Naive thymus-derived CD4-positive, alpha-beta T cell (primary cell): ENCODE results near the gene MEIOB. TPM values are rescaled to one million over a fixed set of nuclear protein-coding genes. Genes with fewer than 3 reads are reported as not detected.

ENCODE experiments used
- ATAC-seq: fragments of 150-1000 bp; cut with Tn5 transposase; 2 replicates; pipeline ENCODE4 v1.10.0; 2021; ENCODE audit warnings: mild to moderate bottlenecking, moderate library complexity
- CTCF ChIA-PET: fragments of 350-600 bp; sonication (Branson Sonifier 250); formaldehyde crosslinking; loops from one replicate; lab custom pipeline; 2021; ENCODE audit warnings: antibody characterized with exemption; lab: Charles Lee
- POLR2A ChIA-PET: fragments of 350-600 bp; sonication (Branson Sonifier 250); formaldehyde crosslinking; loops from one replicate; lab custom pipeline; 2021; ENCODE audit warnings: antibody characterized with exemption, inconsistent platforms; lab: Charles Lee
- DNase-seq, 9 donors: peaks; one replicate each; pipeline versions ENCODE4 v3.0.0 to v3.0.0-alpha.2; 2020 to 2022; ENCODE audit warnings: mixed read lengths in 1 of 9
- H3K27ac ChIP-seq: one replicate; pipeline ENCODE4 v1.7.0; 2013; ENCODE audit warnings: mild to moderate bottlenecking, low read depth, low read length, moderate library complexity
- H3K27me3 ChIP-seq, 2 donors: one replicate each; pipeline ENCODE4 v1.7.0; 2013; ENCODE audit warnings: low read length in 2 of 2, mild to moderate bottlenecking in 2 of 2, moderate library complexity in 2 of 2; ENCODE audit not compliant: control insufficient read depth in 2 of 2, insufficient read depth in 2 of 2
- H3K36me3 ChIP-seq, 3 experiments: 1 replicate in 2 of 3; 2 replicates in 1 of 3; pipeline ENCODE4 v1.7.0; 2013; ENCODE audit warnings: low read length in 3 of 3, mild to moderate bottlenecking in 3 of 3, moderate library complexity in 1 of 3; ENCODE audit not compliant: insufficient read depth in 3 of 3, control insufficient read depth in 2 of 3
- H3K4me1 ChIP-seq, 2 donors: one replicate each; pipeline ENCODE4 v1.7.0; 2013; ENCODE audit warnings: low read length in 2 of 2, mild to moderate bottlenecking in 2 of 2, moderate library complexity in 1 of 2; ENCODE audit not compliant: control insufficient read depth in 2 of 2, insufficient read depth in 2 of 2
- H3K4me3 ChIP-seq: 2 replicates; pipeline ENCODE4 v1.7.0; 2013; ENCODE audit warnings: mild to moderate bottlenecking, low read length
- H3K9me3 ChIP-seq, 3 experiments: 1 replicate in 2 of 3; 2 replicates in 1 of 3; pipeline ENCODE4 v1.7.0; 2013; ENCODE audit warnings: low read length in 3 of 3; ENCODE audit not compliant: control insufficient read depth in 2 of 3
- H3K27ac Mint-ChIP-seq, 9 donors: one replicate each; pipeline ENCODE4 v1.8.0; 2020 to 2022; ENCODE audit warnings: mixed read lengths in 9 of 9, mild to moderate bottlenecking in 8 of 9, moderate library complexity in 5 of 9, inconsistent platforms in 2 of 9
- H3K27me3 Mint-ChIP-seq, 5 donors: one replicate each; pipeline ENCODE4 v1.8.0; 2021 to 2022; ENCODE audit warnings: mixed read lengths in 5 of 5, mild to moderate bottlenecking in 1 of 5
- H3K36me3 Mint-ChIP-seq, 5 donors: one replicate each; pipeline ENCODE4 v1.8.0; 2020 to 2022; ENCODE audit warnings: mixed read lengths in 5 of 5, mild to moderate bottlenecking in 3 of 5, inconsistent platforms in 1 of 5
- H3K4me1 Mint-ChIP-seq, 7 donors: one replicate each; pipeline ENCODE4 v1.8.0; 2020 to 2022; ENCODE audit warnings: mixed read lengths in 7 of 7, mild to moderate bottlenecking in 3 of 7, inconsistent platforms in 1 of 7
- H3K4me3 Mint-ChIP-seq, 10 donors: one replicate each; pipeline ENCODE4 v1.8.0; 2020 to 2022; ENCODE audit warnings: mild to moderate bottlenecking in 10 of 10, mixed read lengths in 10 of 10, moderate library complexity in 6 of 10, inconsistent platforms in 2 of 10
- H3K9me3 Mint-ChIP-seq, 11 donors: one replicate each; pipeline ENCODE4 v1.8.0; 2020 to 2022; ENCODE audit warnings: mixed read lengths in 11 of 11, mild to moderate bottlenecking in 4 of 11, inconsistent platforms in 1 of 11, moderate library complexity in 1 of 11
- intact Hi-C, 2 donors: fragments of 100-400 bp; cut with micrococcal nuclease; formaldehyde crosslinking; loops; one replicate each; pipeline ENCODE4 v1.15.1; 2023
- polyA plus RNA-seq, 2 donors: library from polyadenylated mRNA; unstranded; fragments of 300-500 nt; fragmentation: Illumina TruSeq; gene quantifications; one replicate each; pipeline ENCODE4 v1.2.3, GENCODE V29; 2021
- total RNA-seq, 6 experiments: library from RNA in 5 of 6; stranded (reverse) in 5 of 6; gene quantifications; 1 replicate in 5 of 6; 2 replicates in 1 of 6; pipeline ENCODE4 v1.2.3 and lab custom pipeline; 2021 to 2026

The MEIOB gene
- total and polyA plus RNA-seq, 7 experiments from 2014 or later = not detected

GRCh38 chr16:1821861-1822611 lies 49.9 kb downstream of the MEIOB start:
- peaks cover 3 to 69% (median 12%) of the 10 kb centered on the region in 3 experiments for H3K36me3 ChIP-seq
- DNase-seq = no peak
- ATAC-seq = no peak
- Mint-ChIP-seq H3K4me1 (peaks cover 8 to 25% (median 21%) of the 10 kb centered on the region in 7 donors), H3K27ac (peak overlapping the region in 2 of 9 donors; percentile 26 to 76), H3K36me3 (peaks cover 0 to 8% (median 0%) of the 10 kb centered on the region in 5 donors), H3K27me3 (no peaks in the 10 kb centered on the region), H3K4me3 (no peak overlapping the region), H3K9me3 (peaks cover 0 to 2% (median 0%) of the 10 kb centered on the region in 11 donors)
- intact Hi-C loops = no loop called here
- ChIA-PET CTCF (no interaction called here), POLR2A (no interaction called here)
- no peaks in the 10 kb centered on the region for H3K9me3 ChIP-seq
- no peak overlapping the region for H3K4me3 ChIP-seq
- H3K4me1 ChIP-seq = peaks cover 11 to 18% of the 10 kb centered on the region in 2 donors
- no peak overlapping the region for H3K27ac ChIP-seq
- H3K27me3 ChIP-seq = no peaks in the 10 kb centered on the region

GRCh38 chr16:1820946-1821290 lies 51.0 kb downstream of the MEIOB start:
- Mint-ChIP-seq H3K36me3 (peaks cover 0 to 8% (median 0%) of the 10 kb centered on the region in 5 donors), H3K27me3 (no peaks in the 10 kb centered on the region), H3K4me3 (no peak overlapping the region), H3K4me1 (peaks cover 8 to 24% (median 19%) of the 10 kb centered on the region in 7 donors), H3K27ac (no peak overlapping the region), H3K9me3 (no peaks in the 10 kb centered on the region)
- no peaks in the 10 kb centered on the region for H3K27me3 ChIP-seq
- ChIA-PET CTCF (no interaction called here), POLR2A (interaction anchor here (0.6 kb wide), 1 partner anchor 82 kb away, joined by 3 read pairs; no protein-coding TSS in a partner anchor)
- no peak for DNase-seq
- no peaks in the 10 kb centered on the region for H3K9me3 ChIP-seq
- no peak overlapping the region for H3K4me3 ChIP-seq
- no peak for ATAC-seq
- intact Hi-C loops = no loop called here
- H3K36me3 ChIP-seq = peaks cover 3 to 75% (median 19%) of the 10 kb centered on the region in 3 experiments
- peaks cover 11 to 18% of the 10 kb centered on the region in 2 donors for H3K4me1 ChIP-seq
- H3K27ac ChIP-seq = no peak overlapping the region

- Mint-ChIP-seq H3K36me3 (peaks cover 0 to 11% (median 2%) of the 10 kb centered on the region in 5 donors), H3K27me3 (no peaks in the 10 kb centered on the region), H3K9me3 (no peaks in the 10 kb centered on the region), H3K4me1 (peaks cover 8 to 19% (median 14%) of the 10 kb centered on the region in 7 donors), H3K27ac (peak overlapping the region in 2 of 9 donors; percentile 36 to 54), H3K4me3 (no peak overlapping the region)
- DNase-seq (no peak), ATAC-seq (no peak)
- CTCF ChIA-PET = interaction anchor here (0.6 kb wide), 1 partner anchor 464 kb away, joined by 3 read pairs; no protein-coding TSS in a partner anchor
- Histone ChIP-seq H3K36me3 (peaks cover 6 to 79% (median 19%) of the 10 kb centered on the region in 3 experiments), H3K27ac (no peak overlapping the region), H3K4me1 (peaks cover 6 to 16% of the 10 kb centered on the region in 2 donors), H3K4me3 (no peak overlapping the region), H3K27me3 (no peaks in the 10 kb centered on the region), H3K9me3 (no peaks in the 10 kb centered on the region)
- intact Hi-C loops = no loop called here
- POLR2A ChIA-PET = interaction anchor here (0.5 to 0.6 kb wide), 2 partner anchors 81 to 151 kb away, joined by 3 read pairs; partner anchors contain the start of gene TBL3
These were observed 51.6 kb downstream of the MEIOB start for GRCh38 chr16:1820096-1820945.

- no peak overlapping the region for H3K27ac ChIP-seq
- Mint-ChIP-seq H3K4me1 (peaks cover 4 to 19% (median 11%) of the 10 kb centered on the region in 7 donors), H3K4me3 (no peak overlapping the region), H3K27me3 (no peaks in the 10 kb centered on the region), H3K27ac (peak overlapping the region in 2 of 9 donors; percentile 36 to 71), H3K9me3 (no peaks in the 10 kb centered on the region), H3K36me3 (peaks cover 0 to 16% (median 5%) of the 10 kb centered on the region in 5 donors)
- peaks cover 0 to 9% of the 10 kb centered on the region in 2 donors for H3K4me1 ChIP-seq
- no peak for ATAC-seq
- no peak for DNase-seq
- ChIA-PET POLR2A (no interaction called here), CTCF (interaction anchor here (0.6 kb wide), 1 partner anchor 463 kb away, joined by 3 read pairs; no protein-coding TSS in a partner anchor)
- peaks cover 8 to 82% (median 19%) of the 10 kb centered on the region in 3 experiments for H3K36me3 ChIP-seq
- H3K27me3 ChIP-seq = no peaks in the 10 kb centered on the region
- intact Hi-C loops = no loop called here
- no peak overlapping the region for H3K4me3 ChIP-seq
- no peaks in the 10 kb centered on the region for H3K9me3 ChIP-seq
These were observed 52.4 kb downstream of the MEIOB start for GRCh38 chr16:1819611-1820010.

GRCh38 chr16:1818873-1819525 lies 53.0 kb downstream of the MEIOB start:
- peak overlapping the region in 2 of 9 donors; percentile 41 to 71 for H3K27ac Mint-ChIP-seq
- intact Hi-C loops = no loop called here
- CTCF ChIA-PET = no interaction called here

GRCh38 chr16:1818204-1818872 lies 53.6 kb downstream of the MEIOB start:
- Histone ChIP-seq H3K36me3 (peaks cover 8 to 86% (median 19%) of the 10 kb centered on the region in 3 experiments), H3K27me3 (no peaks in the 10 kb centered on the region), H3K4me1 (no peaks in the 10 kb centered on the region), H3K4me3 (no peak overlapping the region), H3K9me3 (no peaks in the 10 kb centered on the region), H3K27ac (no peak overlapping the region)
- ChIA-PET CTCF (no interaction called here), POLR2A (no interaction called here)
- no peaks in the 10 kb centered on the region for H3K9me3 Mint-ChIP-seq
- no peak overlapping the region for H3K27ac Mint-ChIP-seq
- intact Hi-C loops = no loop called here
- H3K36me3 Mint-ChIP-seq = peaks cover 0 to 16% (median 5%) of the 10 kb centered on the region in 5 donors
- no peaks in the 10 kb centered on the region for H3K27me3 Mint-ChIP-seq
- no peak overlapping the region for H3K4me3 Mint-ChIP-seq
- no peak for ATAC-seq
- no peak for DNase-seq
- H3K4me1 Mint-ChIP-seq = peaks cover 2 to 10% (median 4%) of the 10 kb centered on the region in 7 donors

More at GRCh38 chr16:1818873-1819525, 53.0 kb downstream of the MEIOB start:
- Histone ChIP-seq H3K4me3 (no peak overlapping the region), H3K36me3 (peaks cover 8 to 79% (median 19%) of the 10 kb centered on the region in 3 experiments), H3K9me3 (no peaks in the 10 kb centered on the region), H3K27me3 (no peaks in the 10 kb centered on the region), H3K4me1 (peaks cover 0 to 4% of the 10 kb centered on the region in 2 donors), H3K27ac (no peak overlapping the region)
- H3K27me3 Mint-ChIP-seq = no peaks in the 10 kb centered on the region
- no peak for ATAC-seq
- H3K4me1 Mint-ChIP-seq = peaks cover 0 to 14% (median 5%) of the 10 kb centered on the region in 7 donors
- no peak for DNase-seq
- H3K9me3 Mint-ChIP-seq = no peaks in the 10 kb centered on the region
- POLR2A ChIA-PET = no interaction called here
- no peak overlapping the region for H3K4me3 Mint-ChIP-seq
- peaks cover 0 to 16% (median 5%) of the 10 kb centered on the region in 5 donors for H3K36me3 Mint-ChIP-seq
